Endothelial cell of umbilical vein (primary cell): Measurements from ENCODE around the gene ST3GAL4. TPM values are rescaled to one million over a fixed set of nuclear protein-coding genes. Genes with fewer than 3 reads are reported as not detected.

Experiments
- BruUV-seq: library from RNA; stranded (reverse); fragments of 400-500 nt; replicated peaks from 2 replicates; lab custom pipeline; 2021; lab: Mats Ljungman, UMichigan
- CTCF ChIA-PET: fragments of 300-600, 350-600 bp; sonication (Branson Sonifier 250); formaldehyde crosslinking; loops from one replicate; lab custom pipeline; 2021; ENCODE audit warnings: antibody characterized with exemption, inconsistent platforms; lab: Charles Lee
- POLR2A ChIA-PET: fragments of 300-600, 350-600 bp; sonication (Branson Sonifier 250); formaldehyde crosslinking; loops from one replicate; lab custom pipeline; 2021; ENCODE audit warnings: antibody characterized with exemption, inconsistent platforms; lab: Charles Lee
- DNase-seq: peaks from one replicate; pipeline ENCODE4 v3.0.0-alpha.2; 2011; ENCODE audit warnings: low read depth, low spot score
- FAIRE-seq: peaks from 2 replicates; lab custom pipeline; 2011; peaks lifted over from hg19 to GRCh38; lab: Jason Lieb, UNC
- H2AFZ ChIP-seq: 2 replicates; pipeline ENCODE4 v1.6.0; 2012; ENCODE audit warnings: low read depth, low read length, control low read depth, inconsistent platforms
- H3K27ac ChIP-seq: 2 replicates; pipeline ENCODE4 v1.5.1; 2011; ENCODE audit warnings: low read depth, mild to moderate bottlenecking, control low read depth, low read length, moderate library complexity; ENCODE audit not compliant: insufficient read depth
- H3K27me3 ChIP-seq, 2 experiments: 2 replicates each; pipeline versions ENCODE4 v1.6.0 to v1.6.1; 2011; ENCODE audit warnings: low read length in 2 of 2, mixed read lengths in 1 of 2; ENCODE audit not compliant: control insufficient read depth in 2 of 2, insufficient read depth in 2 of 2
- H3K36me3 ChIP-seq, 2 experiments: 2 replicates in 1 of 2; 3 replicates in 1 of 2; pipeline ENCODE4 v1.5.1; 2011; ENCODE audit warnings: low read length in 2 of 2, mild to moderate bottlenecking in 1 of 2, moderate library complexity in 1 of 2; ENCODE audit not compliant: control insufficient read depth in 2 of 2, insufficient read depth in 2 of 2; ENCODE audit errors: extremely low read depth in 1 of 2
- H3K4me1 ChIP-seq: 3 replicates; pipeline ENCODE4 v1.5.1; 2011; ENCODE audit warnings: mild to moderate bottlenecking, low read length; ENCODE audit not compliant: control insufficient read depth, insufficient read depth; ENCODE audit errors: extremely low read depth
- H3K4me2 ChIP-seq: 2 replicates; pipeline ENCODE4 v1.6.1; 2011; ENCODE audit warnings: low read length, control low read depth, mixed read lengths; ENCODE audit not compliant: insufficient read depth
- H3K4me3 ChIP-seq, 3 experiments: fragments of 200-600 bp in 1 of 3; sonication (generic), shearing (Covaris generic) in 1 of 3; replicated peaks in 1 of 3; 2 replicates each; pipeline ENCODE4 v1.5.1; 2011 to 2016; ENCODE audit warnings: control low read depth in 3 of 3, low read length in 3 of 3, mild to moderate bottlenecking in 2 of 3, inconsistent platforms in 1 of 3, low read depth in 1 of 3, moderate library complexity in 1 of 3; ENCODE audit not compliant: insufficient read depth in 1 of 3
- H3K79me2 ChIP-seq: 2 replicates; pipeline ENCODE4 v1.6.0; 2012; ENCODE audit warnings: low read length, inconsistent platforms; ENCODE audit not compliant: control insufficient read depth, insufficient read depth
- H3K9ac ChIP-seq: replicated peaks from 2 replicates; pipeline ENCODE3; 2011; ENCODE audit warnings: low read length, control low read depth; ENCODE audit not compliant: insufficient read depth; ENCODE audit errors: extremely low read depth
- H3K9me1 ChIP-seq: replicated peaks from 3 replicates; pipeline ENCODE4 v1.6.0; 2011; ENCODE audit warnings: mild to moderate bottlenecking, low read length; ENCODE audit not compliant: control insufficient read depth, insufficient read depth; ENCODE audit errors: extremely low read depth
- H3K9me3 ChIP-seq: replicated peaks from 2 replicates; pipeline ENCODE4 v1.5.1; 2012; ENCODE audit warnings: low read length, inconsistent platforms; ENCODE audit not compliant: control insufficient read depth, insufficient read depth
- H4K20me1 ChIP-seq: replicated peaks from 2 replicates; pipeline ENCODE3; 2011; ENCODE audit warnings: mild to moderate bottlenecking, low read length; ENCODE audit not compliant: control insufficient read depth, insufficient read depth; ENCODE audit errors: extremely low read depth
- CTCF ChIP-seq, 2 donors: IDR thresholded peaks; 1 replicate in 1 of 2; 2 replicates in 1 of 2; pipeline ENCODE4 v1.5.1; 2011; ENCODE audit warnings: low read length in 2 of 2, mild to moderate bottlenecking in 2 of 2, moderate library complexity in 2 of 2, control low read depth in 1 of 2, inconsistent platforms in 1 of 2, low read depth in 1 of 2; ENCODE audit not compliant: insufficient read depth in 1 of 2; ENCODE audit errors: extremely low read depth in 1 of 2
- POLR2A ChIP-seq: IDR thresholded peaks from 2 replicates; pipeline ENCODE4 v1.6.1; 2012; ENCODE audit warnings: low read depth, mild to moderate bottlenecking, control low read depth, low read length
- POLR2AphosphoS5 ChIP-seq: IDR thresholded peaks from 2 replicates; pipeline ENCODE4 v1.6.1; 2012; ENCODE audit warnings: low read depth, mild to moderate bottlenecking, control low read depth, low read length, moderate library complexity; ENCODE audit not compliant: insufficient read depth
- dilution Hi-C: fragments of 300-500 bp; cut with MboI; formaldehyde crosslinking; loops from one replicate; pipeline ENCODE4 v1.15.0; 2019; ENCODE audit warnings: low sequenced_read_pairs; ENCODE audit not compliant: extremely low pct_ligation_motif_present
- intact Hi-C: fragments of 100-400 bp; cut with micrococcal nuclease; formaldehyde crosslinking; loops from one replicate; pipeline ENCODE4 v1.10.0; 2022
- polyA plus RNA-seq, 4 experiments: library from polyadenylated mRNA; depleted of rRNA in 3 of 4; stranded (reverse) in 3 of 4; unstranded in 1 of 4; fragments of >200 nt; gene quantifications; 2 replicates each; pipeline versions ENCODE4 v1.2.1 to v1.2.3, GENCODE V29; 2011 to 2012; ENCODE audit warnings: missing spikeins in 1 of 4
- total RNA-seq: library from RNA; stranded (reverse); gene quantifications from 2 replicates; pipeline ENCODE4 v1.2.3, GENCODE V29; 2021

Gene ST3GAL4
- total and polyA plus RNA-seq, 2 donors (not counting 3 experiments of a cell fraction or from before 2014, with no cell fraction given) = 17.7 to 19.4 TPM

GRCh38 chr11:126336138-126336541, 19.3 kb upstream of the ST3GAL4 start:
- intact Hi-C loops (loop anchor here (1.0 kb wide), 3 partner anchors 10 to 26 kb away; partner anchors contain the start of gene ST3GAL4), dilution Hi-C loops (no loop called here)
- ChIA-PET POLR2A (no interaction called here), CTCF (interaction anchor here (0.5 to 3.6 kb wide), 5 partner anchors 19 to 144 kb away, joined by 3 to 14 read pairs (median 6); partner anchors contain the start of gene ST3GAL4)
- H3K4me2 ChIP-seq = peak overlapping the region; percentile 14
- H3K79me2 ChIP-seq = no peaks in the 10 kb centered on the region
- no peaks in the 10 kb centered on the region for H3K27me3 ChIP-seq
- no peak overlapping the region for H3K4me3 ChIP-seq
- no peaks in the 10 kb centered on the region for H3K36me3 ChIP-seq
- no peaks in the 10 kb centered on the region for H4K20me1 ChIP-seq
- no peaks in the 10 kb centered on the region for H3K9me1 ChIP-seq
- DNase-seq (no peak), FAIRE-seq (no peak)
- H2AFZ ChIP-seq = peak overlapping the region; percentile 3
- BruUV-seq = TSS peak; percentile 69
- H3K9ac ChIP-seq = peak overlapping the region; percentile 87
- TF ChIP-seq POLR2AphosphoS5 = no peak
- peaks cover 44% of the 10 kb centered on the region for H3K4me1 ChIP-seq
- peak overlapping the region; percentile 95 for H3K27ac ChIP-seq
- H3K9me3 ChIP-seq = no peaks in the 10 kb centered on the region

- Histone ChIP-seq H3K9ac (peak overlapping the region; percentile 87), H2AFZ (peak overlapping the region; percentile 3), H3K4me3 (no peak overlapping the region), H3K36me3 (no peaks in the 10 kb centered on the region), H4K20me1 (no peaks in the 10 kb centered on the region), H3K27ac (peak overlapping the region; percentile 95), H3K27me3 (no peaks in the 10 kb centered on the region), H3K9me3 (no peaks in the 10 kb centered on the region), H3K4me2 (peak overlapping the region; percentile 14), H3K79me2 (no peaks in the 10 kb centered on the region), H3K4me1 (peaks cover 50% of the 10 kb centered on the region), H3K9me1 (no peaks in the 10 kb centered on the region)
- CTCF ChIA-PET = interaction anchor here (0.5 to 3.6 kb wide), 5 partner anchors 19 to 144 kb away, joined by 3 to 14 read pairs (median 4); partner anchors contain the start of gene ST3GAL4
- TF ChIP-seq POLR2A (peak; percentile 48), CTCF (IDR thresholded peaks at IDR 0.05; ENCODE audit: extremely low read depth in 1 of 2, insufficient read depth in 1 of 2, low read depth in 1 of 2, low read length in 2 of 2) (no peak), POLR2AphosphoS5 (peak; percentile 81)
- dilution Hi-C loops (no loop called here), intact Hi-C loops (loop anchor here (1.0 kb wide), 3 partner anchors 10 to 26 kb away; partner anchors contain the start of gene ST3GAL4)
- POLR2A ChIA-PET = interaction anchor here (1.0 kb wide), 1 partner anchor 17 kb away, joined by 3 read pairs; no protein-coding TSS in a partner anchor
- FAIRE-seq = peak; percentile 94
- DNase-seq = peak; percentile 63
- no TSS peak for BruUV-seq
Observed at GRCh38 chr11:126336671-126337101, 18.8 kb upstream of the ST3GAL4 start.
